MM.1S (cell line): ENCODE measurements around the gene EGLN1.

Source experiments
- DNase-seq: peaks from one replicate; pipeline ENCODE4 v3.0.0-alpha.2; 2015
- H2AFZ ChIP-seq: fragments of 300-600 bp; sonication (generic); 2 replicates; pipeline ENCODE4 v1.6.0; 2016; ENCODE audit warnings: antibody characterized with exemption, low read length
- H3F3A ChIP-seq: fragments of 300-600 bp; sonication (generic); 2 replicates; pipeline ENCODE4 v1.6.1; 2016; ENCODE audit warnings: mild to moderate bottlenecking, antibody characterized with exemption, low read length, moderate library complexity, mixed read lengths; ENCODE audit not compliant: insufficient read depth
- H3K27ac ChIP-seq: fragments of 300-600 bp; sonication (generic); 2 replicates; pipeline ENCODE4 v1.5.1; 2016; ENCODE audit warnings: mild to moderate bottlenecking, low read length
- H3K27me3 ChIP-seq: fragments of 300-600 bp; sonication (generic); replicated peaks from 2 replicates; pipeline ENCODE4 v1.6.0; 2016; ENCODE audit warnings: low read length; ENCODE audit not compliant: insufficient read depth
- H3K36me3 ChIP-seq: fragments of 300-600 bp; sonication (generic); replicated peaks from 2 replicates; pipeline ENCODE4 v1.6.1; 2016; ENCODE audit warnings: mild to moderate bottlenecking, low read length, mixed read lengths; ENCODE audit not compliant: insufficient read depth
- H3K4me1 ChIP-seq: fragments of 300-600 bp; sonication (generic); 2 replicates; pipeline ENCODE4 v1.6.1; 2016; ENCODE audit warnings: low read length, mixed read lengths
- H3K4me2 ChIP-seq: fragments of 300-600 bp; sonication (generic); 2 replicates; pipeline ENCODE4 v1.6.0; 2016; ENCODE audit warnings: low read depth, low read length
- H3K4me3 ChIP-seq: fragments of 300-600 bp; sonication (generic); 2 replicates; pipeline ENCODE4 v1.5.1; 2016; ENCODE audit warnings: low read length, mixed read lengths
- H3K79me2 ChIP-seq: fragments of 300-600 bp; sonication (generic); 2 replicates; pipeline ENCODE4 v1.6.1; 2016; ENCODE audit warnings: mixed run types, low read length, mixed read lengths
- H3K9ac ChIP-seq: fragments of 300-600 bp; sonication (generic); 2 replicates; pipeline ENCODE4 v1.6.1; 2016; ENCODE audit warnings: low read length, mixed read lengths
- H3K9me2 ChIP-seq: fragments of 300-600 bp; sonication (generic); replicated peaks from 2 replicates; pipeline ENCODE4 v1.6.1; 2016; ENCODE audit warnings: mild to moderate bottlenecking, low read length, mixed read lengths; ENCODE audit not compliant: insufficient read depth
- H3K9me3 ChIP-seq: fragments of 300-600 bp; sonication (generic); replicated peaks from 2 replicates; pipeline ENCODE4 v1.6.1; 2016; ENCODE audit warnings: mild to moderate bottlenecking, low read length, mixed read lengths; ENCODE audit not compliant: insufficient read depth
- H4K20me1 ChIP-seq: fragments of 300-600 bp; sonication (generic); 2 replicates; pipeline ENCODE4 v1.6.1; 2016; ENCODE audit warnings: mild to moderate bottlenecking, low read length, moderate library complexity, mixed read lengths; ENCODE audit not compliant: insufficient read depth
- EZH2 ChIP-seq: fragments of 300-600 bp; sonication (generic); optimal IDR thresholded peaks from 2 replicates; pipeline ENCODE3; 2017; ENCODE audit warnings: low read depth, mild to moderate bottlenecking, antibody characterized with exemption, low read length, mixed read lengths
- EZH2phosphoT487 ChIP-seq: fragments of 300-600 bp; sonication (generic); IDR thresholded peaks from 2 replicates; pipeline ENCODE4 v1.6.1; 2018; ENCODE audit warnings: antibody characterized with exemption, low read length
- TF ChIP-seq, protein P1 (sequence below): fragments of 300-600 bp; sonication (generic); IDR thresholded peaks from 2 replicates; pipeline ENCODE4 v1.5.1; 2016; ENCODE audit warnings: antibody characterized with exemption, low read length, mixed read lengths

Gene EGLN1

DNA sequence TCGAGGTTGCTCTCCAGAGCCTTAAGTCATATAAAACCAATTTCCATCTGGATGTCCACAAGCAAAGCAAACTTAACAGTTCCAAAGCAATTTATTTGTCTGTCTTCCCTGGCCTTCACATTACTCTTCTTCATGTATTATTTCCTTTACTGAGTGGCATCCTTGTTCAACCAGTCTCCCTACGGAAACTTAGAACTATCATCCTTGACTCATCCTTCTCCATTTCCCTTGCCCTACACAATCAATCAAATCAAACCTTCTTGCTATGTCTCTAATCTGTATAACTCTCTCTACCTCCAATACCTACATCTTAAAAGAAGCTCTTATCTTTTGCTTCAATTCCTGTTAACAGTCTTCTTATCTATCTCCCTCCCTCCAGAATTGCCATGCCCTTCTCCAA, 25.4 kb downstream of the EGLN1 start:
- Histone ChIP-seq H3K27ac (no peak overlapping the region), H2AFZ (no peak overlapping the region), H3F3A (no peaks in the 10 kb centered on the region), H3K4me2 (no peak overlapping the region), H3K79me2 (peaks cover 63% of the 10 kb centered on the region), H3K9ac (no peak overlapping the region), H3K9me3 (no peaks in the 10 kb centered on the region), H3K27me3 (no peaks in the 10 kb centered on the region), H4K20me1 (no peaks in the 10 kb centered on the region), H3K36me3 (no peaks in the 10 kb centered on the region), H3K4me1 (no peaks in the 10 kb centered on the region), H3K9me2 (no peaks in the 10 kb centered on the region), H3K4me3 (no peak overlapping the region)
- DNase-seq, result no peak
- TF ChIP-seq, protein P1, sequence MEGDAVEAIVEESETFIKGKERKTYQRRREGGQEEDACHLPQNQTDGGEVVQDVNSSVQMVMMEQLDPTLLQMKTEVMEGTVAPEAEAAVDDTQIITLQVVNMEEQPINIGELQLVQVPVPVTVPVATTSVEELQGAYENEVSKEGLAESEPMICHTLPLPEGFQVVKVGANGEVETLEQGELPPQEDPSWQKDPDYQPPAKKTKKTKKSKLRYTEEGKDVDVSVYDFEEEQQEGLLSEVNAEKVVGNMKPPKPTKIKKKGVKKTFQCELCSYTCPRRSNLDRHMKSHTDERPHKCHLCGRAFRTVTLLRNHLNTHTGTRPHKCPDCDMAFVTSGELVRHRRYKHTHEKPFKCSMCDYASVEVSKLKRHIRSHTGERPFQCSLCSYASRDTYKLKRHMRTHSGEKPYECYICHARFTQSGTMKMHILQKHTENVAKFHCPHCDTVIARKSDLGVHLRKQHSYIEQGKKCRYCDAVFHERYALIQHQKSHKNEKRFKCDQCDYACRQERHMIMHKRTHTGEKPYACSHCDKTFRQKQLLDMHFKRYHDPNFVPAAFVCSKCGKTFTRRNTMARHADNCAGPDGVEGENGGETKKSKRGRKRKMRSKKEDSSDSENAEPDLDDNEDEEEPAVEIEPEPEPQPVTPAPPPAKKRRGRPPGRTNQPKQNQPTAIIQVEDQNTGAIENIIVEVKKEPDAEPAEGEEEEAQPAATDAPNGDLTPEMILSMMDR, result no peak
- TF ChIP-seq EZH2phosphoT487 (no peak), EZH2 (no peak)

DNA sequence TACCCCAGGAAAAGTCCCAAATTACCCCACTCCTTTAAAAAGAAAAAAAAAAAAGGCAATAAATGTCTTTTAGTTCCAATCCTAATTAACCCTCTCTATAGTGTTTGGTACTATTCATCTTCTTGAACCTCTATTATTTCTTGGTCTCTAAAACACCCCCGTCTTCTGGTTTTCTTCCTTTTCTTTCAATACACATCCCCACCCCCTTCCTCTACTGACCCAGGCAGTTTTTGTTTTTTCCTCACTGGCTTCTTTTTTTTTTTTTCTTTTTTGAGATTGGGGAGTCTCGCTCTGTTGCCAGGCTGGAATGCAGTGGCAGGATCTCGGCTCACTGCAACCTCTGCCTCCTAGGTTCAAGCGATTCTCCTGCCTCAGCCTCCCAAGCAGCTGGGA, 26.1 kb downstream of the EGLN1 start:
- H3K9me3 ChIP-seq, result no peaks in the 10 kb centered on the region
- H3K27ac ChIP-seq, result no peak overlapping the region
- H3K9me2 ChIP-seq, result no peaks in the 10 kb centered on the region

DNA sequence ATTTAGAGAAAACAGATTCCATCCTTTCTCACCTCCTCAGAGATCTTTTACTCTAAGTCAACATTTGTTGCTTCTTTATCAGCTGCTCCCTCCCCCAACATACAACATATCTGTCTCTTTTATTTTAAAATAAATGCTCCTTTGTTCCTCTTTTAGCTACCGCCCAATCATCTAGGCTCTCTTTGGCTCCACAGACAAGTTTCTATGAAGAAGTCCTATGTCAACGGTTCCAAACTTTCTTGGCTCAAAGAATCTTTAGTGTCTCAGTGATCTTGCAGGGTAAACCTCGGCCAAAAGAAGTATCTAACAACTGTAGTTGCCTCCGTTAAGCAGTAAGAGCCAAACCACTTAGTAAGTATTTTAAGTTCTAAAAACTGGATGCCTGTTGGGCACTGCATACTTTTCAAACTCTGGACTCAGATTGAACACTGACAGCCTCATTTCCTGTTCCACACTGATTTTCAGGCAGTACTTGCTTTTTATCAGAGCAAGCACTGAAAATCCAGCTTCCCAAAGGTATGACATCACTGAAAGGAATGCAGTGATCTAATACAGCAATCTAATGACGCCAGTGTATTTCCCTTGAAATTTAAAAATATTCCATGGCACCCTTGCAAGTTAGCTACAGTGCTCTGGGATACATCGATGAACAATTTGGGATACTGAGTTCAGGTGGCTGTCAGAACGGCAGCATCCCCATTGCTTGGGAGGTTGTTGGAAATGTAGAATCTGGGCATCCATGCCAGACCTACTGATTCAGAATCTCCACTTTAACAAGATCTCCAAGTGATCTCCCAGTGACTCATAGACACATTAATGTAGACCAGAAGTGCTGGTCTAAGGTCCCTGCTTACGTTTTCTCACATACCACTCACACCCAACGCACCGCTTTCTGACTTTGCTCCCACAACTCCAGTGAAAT, 26.8 kb downstream of the EGLN1 start:
- no peak overlapping the region for H3K9ac ChIP-seq
- no peaks in the 10 kb centered on the region for H4K20me1 ChIP-seq
- TF ChIP-seq EZH2phosphoT487, result no peak
- no peak for DNase-seq
- H3F3A ChIP-seq, result no peaks in the 10 kb centered on the region
- H3K36me3 ChIP-seq, result no peaks in the 10 kb centered on the region
- no peaks in the 10 kb centered on the region for H3K9me3 ChIP-seq
- no peak overlapping the region for H2AFZ ChIP-seq
- H3K4me1 ChIP-seq, result no peaks in the 10 kb centered on the region
- H3K4me3 ChIP-seq, result no peak overlapping the region
- H3K9me2 ChIP-seq, result no peaks in the 10 kb centered on the region
- no peaks in the 10 kb centered on the region for H3K27me3 ChIP-seq
- no peak overlapping the region for H3K4me2 ChIP-seq
- H3K79me2 ChIP-seq, result peaks cover 69% of the 10 kb centered on the region
- H3K27ac ChIP-seq, result no peak overlapping the region

More for the DNA sequence above, 26.1 kb downstream of the EGLN1 start:
- no peak for DNase-seq
- no peak overlapping the region for H3K4me2 ChIP-seq
- no peak overlapping the region for H2AFZ ChIP-seq
- H4K20me1 ChIP-seq, result no peaks in the 10 kb centered on the region
- no peaks in the 10 kb centered on the region for H3K4me1 ChIP-seq
- peaks cover 63% of the 10 kb centered on the region for H3K79me2 ChIP-seq
- H3K9ac ChIP-seq, result no peak overlapping the region
- H3K27me3 ChIP-seq, result no peaks in the 10 kb centered on the region
- TF ChIP-seq EZH2phosphoT487 (no peak), EZH2 (no peak)
- TF ChIP-seq, protein P1, result no peak
- no peaks in the 10 kb centered on the region for H3F3A ChIP-seq
- H3K4me3 ChIP-seq, result no peak overlapping the region
- H3K36me3 ChIP-seq, result no peaks in the 10 kb centered on the region

DNA sequence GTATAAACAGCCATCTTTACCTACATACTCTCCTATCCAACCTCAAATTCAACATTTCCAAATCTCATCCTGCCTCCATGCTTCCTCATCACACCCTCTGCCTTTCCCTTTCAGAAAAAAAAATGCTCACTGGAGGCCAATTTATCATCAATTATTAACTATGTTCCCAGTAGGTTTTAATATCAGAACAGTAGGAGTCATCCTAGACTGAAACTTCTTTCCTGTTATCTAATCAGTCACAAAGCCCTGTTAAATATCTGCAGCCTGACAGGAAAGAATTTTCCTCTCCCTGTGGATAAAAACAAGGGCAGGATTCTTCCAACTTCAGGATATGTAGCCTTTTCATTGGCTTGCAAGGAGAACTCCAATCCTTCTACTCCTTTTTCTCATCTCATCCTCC, 28.4 kb downstream of the EGLN1 start:
- H3K79me2 ChIP-seq, result peaks cover 77% of the 10 kb centered on the region
- no peak overlapping the region for H3K27ac ChIP-seq
- no peak overlapping the region for H3K4me2 ChIP-seq
- H3K27me3 ChIP-seq, result no peaks in the 10 kb centered on the region
- H3K9ac ChIP-seq, result no peak overlapping the region
- no peaks in the 10 kb centered on the region for H3K4me1 ChIP-seq
- H3F3A ChIP-seq, result no peaks in the 10 kb centered on the region
- no peak overlapping the region for H3K4me3 ChIP-seq
- H3K9me3 ChIP-seq, result no peaks in the 10 kb centered on the region
- no peak for TF ChIP-seq EZH2phosphoT487
- TF ChIP-seq EZH2, result no peak
- TF ChIP-seq, protein P1, result no peak
- H3K9me2 ChIP-seq, result no peaks in the 10 kb centered on the region
- DNase-seq, result no peak
- H2AFZ ChIP-seq, result no peak overlapping the region
- H4K20me1 ChIP-seq, result no peaks in the 10 kb centered on the region
- H3K36me3 ChIP-seq, result no peaks in the 10 kb centered on the region
